G401 (cell line): ENCODE results near the gene NTN3. TPM values are rescaled to one million over a fixed set of nuclear protein-coding genes. Genes with fewer than 3 reads are reported as not detected.
A peak's percentile ranks its signal among the peaks of the same experiment; 100 is the strongest.
"Not testable (repeated sequence)": the region's sequence is repeated elsewhere in the genome, so short reads cannot be mapped to it uniquely, and the experiment has no call there.

Experiments
- DNase-seq: peaks from one replicate; pipeline ENCODE4 v3.0.0-alpha.2; 2015; ENCODE audit warnings: low spot score
- in situ Hi-C: cut with HindIII; loops from 2 replicates; pipeline ENCODE4 v1.10.0; 2016; ENCODE audit warnings: low sequenced_read_pairs, mixed read lengths
- total RNA-seq: library from RNA; depleted of rRNA; stranded (reverse); fragments of >200 nt; shearing (Covaris generic); gene quantifications from 2 replicates; pipeline ENCODE4 v1.2.3, GENCODE V29; 2014

Gene NTN3
- total RNA-seq, 1 experiment from 2014 or later, result 4.4 TPM

GRCh38 chr16:2438121-2438520 is 33.0 kb upstream of the NTN3 start:
- DNase-seq, result no peak
- in situ Hi-C loops, result no loop called here

GRCh38 chr16:2439598-2439997 is 31.5 kb upstream of the NTN3 start:
- DNase-seq, result no peak
- in situ Hi-C loops, result no loop called here

DNA sequence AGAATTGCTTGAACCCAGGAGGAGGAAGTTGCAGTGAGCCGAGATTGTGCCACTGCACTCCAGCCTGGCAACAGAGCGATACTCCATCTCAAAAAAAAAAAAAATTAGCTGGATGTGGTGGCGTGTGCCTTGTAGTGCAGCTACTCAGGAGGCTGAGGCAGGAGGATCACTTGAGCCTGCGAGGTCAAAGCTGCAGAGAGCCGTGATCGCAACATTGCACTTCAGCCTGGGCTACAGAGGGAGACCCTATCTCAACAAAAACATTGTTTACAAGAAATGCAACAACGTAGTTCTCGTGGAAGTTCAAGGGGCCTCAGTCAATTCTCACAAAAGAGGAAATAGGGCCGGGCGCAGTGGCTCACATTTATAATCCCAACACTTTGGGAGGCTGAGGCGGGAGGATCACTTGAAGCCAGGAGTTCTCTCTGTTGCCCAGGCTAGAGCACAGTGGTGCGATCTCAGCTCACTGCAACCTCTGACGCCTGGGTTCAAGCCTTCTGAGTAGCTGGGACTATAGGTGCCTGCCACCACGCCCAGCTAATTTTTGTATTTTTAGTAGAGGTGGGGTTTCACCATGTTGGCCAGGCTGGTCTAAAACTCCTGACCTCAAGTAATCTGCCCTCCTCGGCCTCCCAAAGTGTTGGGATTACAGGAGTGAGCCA is 29.8 kb upstream of the NTN3 start:
- in situ Hi-C loops, result not testable (repeated sequence)

DNA sequence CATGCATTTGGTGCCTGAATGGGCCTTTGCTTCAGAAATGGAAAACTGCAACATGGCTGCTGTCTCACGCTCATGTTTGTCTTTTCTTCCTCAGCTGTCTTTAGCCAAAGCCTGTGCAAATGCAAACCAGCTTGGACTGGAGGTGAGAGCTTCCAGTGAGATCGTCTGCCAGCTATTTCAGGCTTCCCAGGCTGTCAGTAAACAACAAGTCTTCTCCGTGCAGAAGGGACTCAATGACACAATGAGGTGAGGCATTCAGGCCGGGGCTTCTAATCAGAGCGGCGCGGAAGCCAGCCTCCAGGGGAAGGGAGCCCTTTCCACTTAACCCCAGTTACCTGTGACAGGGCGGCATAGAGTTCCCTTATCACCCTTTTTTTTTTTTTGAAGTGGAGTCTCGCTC is 27.5 kb upstream of the NTN3 start:
- in situ Hi-C loops, result no loop called here

More for the DNA sequence above, 29.8 kb upstream of the NTN3 start:
- DNase-seq, result not testable (repeated sequence)

GRCh38 chr16:2447920-2448583 is 23.0 kb upstream of the NTN3 start:
- no peak for DNase-seq
- in situ Hi-C loops, result no loop called here

More for the DNA sequence above, 27.5 kb upstream of the NTN3 start:
- DNase-seq, result no peak

- in situ Hi-C loops, result no loop called here
Measured at GRCh38 chr16:2449118-2449517, 22.0 kb upstream of the NTN3 start.

DNA sequence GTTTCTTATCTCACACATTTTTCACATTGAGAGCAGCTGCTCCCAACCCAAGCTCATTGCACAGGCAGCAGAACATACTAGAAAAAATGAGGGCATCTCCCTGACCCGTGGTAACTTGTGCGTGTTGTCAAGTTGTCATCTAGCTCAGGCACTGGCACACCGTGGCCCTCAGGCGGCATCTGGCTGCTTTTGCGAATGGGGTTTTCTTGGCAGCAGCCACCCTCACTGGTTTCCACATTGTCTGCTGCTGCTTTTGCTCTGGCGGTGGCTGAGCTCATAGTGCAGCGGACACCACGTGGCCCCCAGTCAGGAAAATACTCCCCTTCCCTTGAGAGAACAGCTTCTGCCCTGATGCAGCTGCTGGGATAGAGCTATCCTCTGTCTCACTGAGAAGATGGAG is 20.6 kb upstream of the NTN3 start:
- in situ Hi-C loops, result no loop called here

More at GRCh38 chr16:2449118-2449517, 22.0 kb upstream of the NTN3 start:
- DNase-seq, result no peak

GRCh38 chr16:2450975-2451381 is 20.1 kb upstream of the NTN3 start:
- in situ Hi-C loops, result no loop called here
- DNase-seq, result no peak

More for the DNA sequence above, 20.6 kb upstream of the NTN3 start:
- DNase-seq, result no peak

DNA sequence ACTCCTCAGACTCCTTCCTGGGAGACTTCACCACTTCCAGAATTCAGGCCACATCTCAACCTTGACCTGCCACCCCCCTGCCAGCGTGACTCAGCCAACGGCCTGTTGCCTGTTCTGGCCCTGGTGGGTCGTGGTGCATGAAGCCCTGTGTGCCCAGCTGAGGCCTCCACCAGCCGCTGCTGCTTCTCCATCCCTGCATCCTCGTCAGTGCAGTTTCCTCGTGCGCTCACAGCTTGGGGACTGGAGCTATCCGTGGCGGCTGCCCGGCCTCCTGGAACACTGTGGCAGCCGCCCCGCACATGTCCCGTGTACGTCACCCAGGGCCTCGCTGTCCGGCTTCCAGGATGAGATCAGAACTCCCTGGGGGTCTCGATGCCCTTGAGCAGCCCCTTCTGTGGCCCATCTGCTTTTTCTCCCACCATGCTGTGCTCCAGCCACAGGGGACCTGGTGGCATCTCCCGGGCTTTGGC is 19.2 kb upstream of the NTN3 start:
- in situ Hi-C loops, result no loop called here
- DNase-seq, result no peak

- in situ Hi-C loops, result no loop called here
- DNase-seq, result no peak
Measured at GRCh38 chr16:2452650-2453049, 18.4 kb upstream of the NTN3 start.

- DNase-seq, result no peak
- in situ Hi-C loops, result no loop called here
Measured at GRCh38 chr16:2455081-2455845, 15.8 kb upstream of the NTN3 start.

GRCh38 chr16:2456551-2457153 is 14.4 kb upstream of the NTN3 start:
- in situ Hi-C loops, result no loop called here
- DNase-seq, result no peak

DNA sequence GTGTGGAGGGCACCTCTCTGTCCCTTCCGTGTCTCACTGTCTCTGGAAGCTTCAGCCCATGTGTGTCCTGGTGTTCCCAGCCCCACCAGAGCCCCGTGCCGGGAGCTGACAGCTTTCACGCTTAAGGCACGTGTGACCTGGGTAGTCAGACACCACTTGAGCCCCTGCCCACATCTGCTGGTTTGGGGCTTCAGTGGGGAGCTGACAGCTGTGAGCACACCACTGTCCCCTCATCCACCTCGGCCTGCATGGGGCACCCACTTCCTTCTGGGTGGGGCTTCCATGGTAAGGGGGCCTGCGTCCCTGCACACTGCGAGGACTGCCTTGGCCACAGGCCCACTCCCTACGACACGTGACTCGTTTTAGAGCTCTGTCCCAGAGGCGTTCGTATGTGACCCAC is 13.8 kb upstream of the NTN3 start:
- in situ Hi-C loops, result no loop called here
- no peak for DNase-seq

DNA sequence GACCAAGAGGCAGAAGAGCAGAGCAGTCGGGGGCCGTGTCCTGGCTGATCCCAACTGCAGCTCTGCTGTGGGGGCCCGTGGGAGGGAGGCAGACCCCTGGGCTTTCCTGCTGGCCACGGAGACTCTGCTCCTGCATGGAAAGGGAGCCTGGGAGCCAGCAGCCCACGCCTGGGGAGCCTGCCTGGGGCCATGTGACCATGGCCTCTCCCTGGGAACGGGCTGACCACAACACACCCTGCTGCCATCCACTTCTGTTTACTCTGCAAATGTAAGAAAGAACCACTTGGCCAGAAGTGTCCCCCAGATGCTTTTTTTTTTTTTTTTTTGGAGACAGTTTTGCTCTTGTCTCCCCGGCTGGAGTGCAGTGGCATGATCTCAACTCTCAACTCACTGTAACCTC is 13.2 kb upstream of the NTN3 start:
- in situ Hi-C loops, result no loop called here
- no peak for DNase-seq

GRCh38 chr16:2458887-2459646 is 12.0 kb upstream of the NTN3 start:
- in situ Hi-C loops, result no loop called here
- DNase-seq, result no peak

DNA sequence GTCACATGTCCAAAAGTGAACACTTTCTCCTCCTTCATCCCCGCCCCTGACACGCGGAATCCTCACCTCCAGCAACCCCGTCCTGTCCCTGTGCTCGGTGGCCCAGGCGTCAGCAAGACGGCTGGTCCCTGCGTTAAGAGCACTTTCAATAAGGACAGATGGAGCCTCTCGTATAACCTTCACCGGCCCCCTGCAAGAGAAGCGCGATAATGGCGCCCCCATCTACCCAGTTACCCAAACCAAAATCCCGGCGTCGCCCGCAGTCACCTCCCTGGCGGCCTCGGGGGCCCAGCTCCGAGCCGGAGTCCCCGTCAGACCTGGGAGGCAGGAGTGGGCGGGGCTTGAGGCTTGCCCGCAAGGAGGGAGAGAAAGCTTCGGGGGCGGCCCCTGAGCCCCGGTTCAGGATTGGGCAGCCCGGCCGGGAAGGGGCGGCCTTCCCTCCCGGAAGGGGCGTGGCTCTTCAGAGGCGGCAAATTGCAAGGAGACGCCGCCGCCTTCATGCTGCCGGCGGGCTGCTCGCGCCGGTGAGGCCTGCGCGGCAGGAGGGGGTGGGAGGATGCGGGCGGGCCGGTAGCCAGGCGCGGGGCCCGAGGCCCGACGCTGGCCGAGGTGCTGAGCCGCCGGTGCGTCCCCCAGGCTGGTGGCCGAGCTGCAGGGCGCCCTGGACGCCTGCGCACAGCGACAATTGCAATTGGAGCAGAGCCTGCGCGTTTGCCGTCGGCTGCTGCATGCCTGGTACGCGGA is 11.3 kb upstream of the NTN3 start, which contains the start of gene TEDC2:
Gene TEDC2 (plus strand): TSS at position 463 of the 744 bp plus-strand sequence. CDS start 36 bp downstream, at position 499.
- peak; percentile 96 for DNase-seq

DNA sequence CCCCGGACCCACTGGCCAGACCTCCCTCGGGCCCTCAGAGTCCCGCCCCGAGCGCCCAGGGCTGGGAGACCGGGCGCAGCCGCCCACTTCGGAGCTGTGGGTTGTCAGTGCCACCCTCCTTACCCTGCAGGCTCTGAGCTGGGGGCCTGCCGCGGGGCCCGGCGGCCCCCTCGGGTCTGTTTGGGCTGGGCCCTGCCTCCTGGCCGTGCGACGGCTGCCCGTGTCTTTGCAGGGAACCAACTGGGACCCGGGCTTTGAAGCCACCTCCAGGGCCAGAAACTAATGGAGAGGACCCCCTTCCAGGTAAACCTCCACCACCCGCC is 10.7 kb upstream of the NTN3 start:
- in situ Hi-C loops, result no loop called here
- no peak for DNase-seq

More for the DNA sequence above, 11.3 kb upstream of the NTN3 start, which contains the start of gene TEDC2:
- in situ Hi-C loops, result no loop called here

GRCh38 chr16:2460916-2461315 is 10.2 kb upstream of the NTN3 start:
- no peak for DNase-seq
- in situ Hi-C loops, result no loop called here
